Activated naive CD8-positive, alpha-beta T cell treated with anti-CD3 and anti-CD28 coated beads for 36 hours (primary cell): ENCODE data around the gene SWAP70. TPM values are rescaled to one million over a fixed set of nuclear protein-coding genes. Genes with fewer than 3 reads are reported as not detected.

ENCODE experiments used
- DNase-seq: peaks from one replicate; pipeline ENCODE4 v3.0.0; 2021
- H3K27ac Mint-ChIP-seq: one replicate; pipeline ENCODE4 v1.8.0; 2022; ENCODE audit warnings: mild to moderate bottlenecking, moderate library complexity, mixed read lengths
- H3K27me3 Mint-ChIP-seq: one replicate; pipeline ENCODE4 v1.8.0; 2022; ENCODE audit warnings: mild to moderate bottlenecking, mixed read lengths
- H3K36me3 Mint-ChIP-seq: one replicate; pipeline ENCODE4 v1.8.0; 2021; ENCODE audit warnings: mild to moderate bottlenecking, mixed read lengths
- H3K4me1 Mint-ChIP-seq: one replicate; pipeline ENCODE4 v1.8.0; 2021; ENCODE audit warnings: mixed read lengths
- H3K4me3 Mint-ChIP-seq: one replicate; pipeline ENCODE4 v1.8.0; 2022; ENCODE audit warnings: mild to moderate bottlenecking, moderate library complexity, mixed read lengths
- H3K9me3 Mint-ChIP-seq: one replicate; pipeline ENCODE4 v1.8.0; 2022; ENCODE audit warnings: mixed read lengths
- total RNA-seq, 2 experiments: library from RNA; stranded (reverse); gene quantifications; one replicate each; pipeline ENCODE4 v1.2.3, GENCODE V29; 2021

Gene SWAP70
- total RNA-seq, 2 experiments from 2014 or later = 10.0 to 10.9 TPM

DNA sequence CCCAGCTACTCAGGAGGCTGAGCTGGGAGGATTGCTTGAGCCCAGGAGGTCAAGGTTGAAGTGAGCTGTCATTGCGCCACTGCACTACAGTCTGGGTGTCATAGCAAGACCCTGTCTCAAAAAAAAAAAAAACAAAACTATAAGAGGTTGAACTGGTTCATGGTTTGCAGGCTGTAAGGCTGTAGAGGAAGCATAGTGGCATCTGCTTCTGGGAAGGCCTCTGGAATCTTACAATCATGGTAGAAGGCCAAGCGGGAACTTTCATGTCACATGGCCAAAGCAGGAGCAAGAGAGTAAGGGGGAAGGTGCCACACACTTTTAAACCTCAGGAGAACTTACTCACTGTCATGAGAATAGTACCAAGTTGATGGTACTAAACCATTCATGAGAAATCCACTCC is 109.6 kb downstream of the SWAP70 start:
- H3K27ac Mint-ChIP-seq = no peak overlapping the region
- no peaks in the 10 kb centered on the region for H3K9me3 Mint-ChIP-seq
- no peak for DNase-seq
- H3K27me3 Mint-ChIP-seq = no peaks in the 10 kb centered on the region
- no peak overlapping the region for H3K4me3 Mint-ChIP-seq
- H3K36me3 Mint-ChIP-seq = peaks cover 22% of the 10 kb centered on the region
- no peaks in the 10 kb centered on the region for H3K4me1 Mint-ChIP-seq

- Mint-ChIP-seq H3K4me3 (no peak overlapping the region), H3K4me1 (no peaks in the 10 kb centered on the region), H3K36me3 (peaks cover 22% of the 10 kb centered on the region), H3K27ac (no peak overlapping the region), H3K27me3 (no peaks in the 10 kb centered on the region), H3K9me3 (no peaks in the 10 kb centered on the region)
- no peak for DNase-seq
Observed at GRCh38 chr11:9774109-9774508, 110.2 kb downstream of the SWAP70 start.

- Mint-ChIP-seq H3K4me3 (no peak overlapping the region), H3K9me3 (no peaks in the 10 kb centered on the region), H3K36me3 (peaks cover 21% of the 10 kb centered on the region), H3K27ac (no peak overlapping the region), H3K4me1 (no peaks in the 10 kb centered on the region), H3K27me3 (no peaks in the 10 kb centered on the region)
- DNase-seq = no peak
Observed at GRCh38 chr11:9774591-9775397, 110.9 kb downstream of the SWAP70 start.

GRCh38 chr11:9775398-9775779 is 111.5 kb downstream of the SWAP70 start:
- Mint-ChIP-seq H3K4me1 (no peaks in the 10 kb centered on the region), H3K9me3 (no peaks in the 10 kb centered on the region), H3K27ac (no peak overlapping the region), H3K27me3 (no peaks in the 10 kb centered on the region), H3K36me3 (peaks cover 21% of the 10 kb centered on the region), H3K4me3 (no peak overlapping the region)
- DNase-seq = no peak

DNA sequence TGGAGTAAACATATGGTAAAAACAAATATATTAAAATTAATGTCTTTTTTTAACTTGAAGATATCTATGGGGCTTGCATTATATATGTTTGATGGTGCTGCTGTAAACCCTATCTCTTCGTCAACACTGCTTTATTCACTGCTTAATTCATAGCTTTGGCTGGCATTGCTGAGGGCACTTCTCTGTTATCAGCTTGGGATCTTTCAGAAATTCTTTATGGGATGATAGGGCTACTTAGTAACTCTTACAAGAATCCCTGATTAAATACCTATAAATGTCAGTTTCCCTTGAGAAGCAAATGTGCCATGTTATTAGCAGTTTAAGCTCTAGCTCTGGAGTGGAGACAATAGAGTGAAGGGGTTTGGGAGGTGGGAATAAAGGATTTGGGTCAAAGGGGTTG is 112.3 kb downstream of the SWAP70 start:
- no peaks in the 10 kb centered on the region for H3K9me3 Mint-ChIP-seq
- H3K36me3 Mint-ChIP-seq = peaks cover 17% of the 10 kb centered on the region
- no peaks in the 10 kb centered on the region for H3K4me1 Mint-ChIP-seq
- DNase-seq = no peak
- H3K27ac Mint-ChIP-seq = no peak overlapping the region
- no peaks in the 10 kb centered on the region for H3K27me3 Mint-ChIP-seq
- no peak overlapping the region for H3K4me3 Mint-ChIP-seq

DNA sequence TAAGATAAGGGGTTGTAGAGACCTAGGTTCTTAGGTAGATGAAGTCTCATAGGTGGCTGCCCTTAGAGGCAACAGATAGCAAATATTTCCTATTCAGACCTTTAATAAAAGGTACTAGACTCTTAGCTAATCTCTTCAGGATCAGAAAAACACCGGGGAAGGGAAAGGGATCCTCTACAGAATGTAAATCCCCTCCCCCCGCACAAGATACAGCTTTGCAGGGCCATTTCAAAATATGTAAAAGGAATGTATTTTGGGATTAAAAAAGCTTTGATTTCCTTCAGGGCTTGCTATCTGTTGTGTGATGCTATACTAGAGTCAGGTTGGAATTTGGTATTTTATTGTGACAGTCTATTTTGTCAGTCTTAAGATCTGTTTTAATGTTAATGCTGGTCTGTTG is 113.2 kb downstream of the SWAP70 start:
- no peaks in the 10 kb centered on the region for H3K9me3 Mint-ChIP-seq
- H3K27ac Mint-ChIP-seq = no peak overlapping the region
- H3K4me1 Mint-ChIP-seq = no peaks in the 10 kb centered on the region
- peaks cover 16% of the 10 kb centered on the region for H3K36me3 Mint-ChIP-seq
- DNase-seq = no peak
- no peak overlapping the region for H3K4me3 Mint-ChIP-seq
- H3K27me3 Mint-ChIP-seq = no peaks in the 10 kb centered on the region

- H3K4me1 Mint-ChIP-seq = no peaks in the 10 kb centered on the region
- no peaks in the 10 kb centered on the region for H3K27me3 Mint-ChIP-seq
- DNase-seq = no peak
- no peak overlapping the region for H3K4me3 Mint-ChIP-seq
- H3K36me3 Mint-ChIP-seq = peaks cover 16% of the 10 kb centered on the region
- no peaks in the 10 kb centered on the region for H3K9me3 Mint-ChIP-seq
- no peak overlapping the region for H3K27ac Mint-ChIP-seq
Observed at GRCh38 chr11:9777525-9777924, 113.6 kb downstream of the SWAP70 start.

GRCh38 chr11:9780929-9781328 is 117.1 kb downstream of the SWAP70 start:
- Mint-ChIP-seq H3K27me3 (no peaks in the 10 kb centered on the region), H3K36me3 (peaks cover 10% of the 10 kb centered on the region), H3K9me3 (no peaks in the 10 kb centered on the region), H3K4me3 (no peak overlapping the region), H3K27ac (no peak overlapping the region), H3K4me1 (no peaks in the 10 kb centered on the region)
- DNase-seq = no peak

- no peaks in the 10 kb centered on the region for H3K9me3 Mint-ChIP-seq
- DNase-seq = no peak
- peaks cover 4% of the 10 kb centered on the region for H3K4me1 Mint-ChIP-seq
- H3K36me3 Mint-ChIP-seq = peaks cover 9% of the 10 kb centered on the region
- H3K27me3 Mint-ChIP-seq = no peaks in the 10 kb centered on the region
- no peak overlapping the region for H3K27ac Mint-ChIP-seq
- no peak overlapping the region for H3K4me3 Mint-ChIP-seq
Observed at GRCh38 chr11:9783986-9784385, 120.1 kb downstream of the SWAP70 start.

GRCh38 chr11:9784602-9785315 is 120.9 kb downstream of the SWAP70 start:
- H3K4me3 Mint-ChIP-seq = no peak overlapping the region
- no peak overlapping the region for H3K27ac Mint-ChIP-seq
- no peak for DNase-seq
- no peaks in the 10 kb centered on the region for H3K9me3 Mint-ChIP-seq
- no peaks in the 10 kb centered on the region for H3K27me3 Mint-ChIP-seq
- H3K4me1 Mint-ChIP-seq = peaks cover 4% of the 10 kb centered on the region
- peaks cover 11% of the 10 kb centered on the region for H3K36me3 Mint-ChIP-seq

GRCh38 chr11:9787260-9787659 is 123.4 kb downstream of the SWAP70 start:
- Mint-ChIP-seq H3K27me3 (no peaks in the 10 kb centered on the region), H3K27ac (no peak overlapping the region), H3K4me3 (no peak overlapping the region), H3K4me1 (peaks cover 4% of the 10 kb centered on the region), H3K36me3 (peaks cover 10% of the 10 kb centered on the region), H3K9me3 (no peaks in the 10 kb centered on the region)
- no peak for DNase-seq

- Mint-ChIP-seq H3K9me3 (no peaks in the 10 kb centered on the region), H3K36me3 (peaks cover 10% of the 10 kb centered on the region), H3K27me3 (no peaks in the 10 kb centered on the region), H3K27ac (no peak overlapping the region), H3K4me1 (peaks cover 4% of the 10 kb centered on the region), H3K4me3 (no peak overlapping the region)
- no peak for DNase-seq
Observed at GRCh38 chr11:9787981-9788521, 124.2 kb downstream of the SWAP70 start.

GRCh38 chr11:9789910-9790309 is 126.0 kb downstream of the SWAP70 start:
- Mint-ChIP-seq H3K27ac (no peak overlapping the region), H3K4me3 (no peak overlapping the region), H3K27me3 (no peaks in the 10 kb centered on the region), H3K36me3 (peaks cover 11% of the 10 kb centered on the region), H3K9me3 (no peaks in the 10 kb centered on the region), H3K4me1 (peaks cover 4% of the 10 kb centered on the region)
- DNase-seq = no peak

DNA sequence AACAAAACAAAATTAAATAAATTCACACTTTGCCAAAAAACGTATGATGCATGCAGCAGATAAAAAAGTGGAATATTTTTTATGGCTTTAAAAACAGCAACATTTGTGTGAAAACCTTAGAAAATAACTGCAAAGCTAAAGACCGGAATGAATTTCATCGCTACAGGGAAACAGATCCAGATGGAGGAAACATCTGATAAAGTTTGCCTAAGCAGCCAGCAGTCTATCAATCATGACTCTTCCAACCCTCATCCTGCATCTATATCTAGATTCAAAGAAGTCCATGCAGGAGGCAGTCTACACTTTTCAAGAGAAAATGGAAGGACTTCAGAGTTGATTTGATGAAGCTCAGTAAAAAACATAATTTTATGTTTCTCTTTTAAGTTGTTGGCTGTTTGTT is 126.8 kb downstream of the SWAP70 start:
- H3K9me3 Mint-ChIP-seq = no peaks in the 10 kb centered on the region
- no peaks in the 10 kb centered on the region for H3K27me3 Mint-ChIP-seq
- no peak for DNase-seq
- H3K36me3 Mint-ChIP-seq = peaks cover 17% of the 10 kb centered on the region
- no peak overlapping the region for H3K27ac Mint-ChIP-seq
- peaks cover 4% of the 10 kb centered on the region for H3K4me1 Mint-ChIP-seq
- H3K4me3 Mint-ChIP-seq = no peak overlapping the region

GRCh38 chr11:9796266-9796665 is 132.4 kb downstream of the SWAP70 start:
- no peak overlapping the region for H3K4me3 Mint-ChIP-seq
- H3K9me3 Mint-ChIP-seq = no peaks in the 10 kb centered on the region
- no peak for DNase-seq
- peaks cover 22% of the 10 kb centered on the region for H3K36me3 Mint-ChIP-seq
- H3K27ac Mint-ChIP-seq = no peak overlapping the region
- H3K27me3 Mint-ChIP-seq = no peaks in the 10 kb centered on the region
- H3K4me1 Mint-ChIP-seq = peaks cover 11% of the 10 kb centered on the region
